ENCODE measurements around the gene GGCX. TPM values are rescaled to one million over a fixed set of nuclear protein-coding genes. Genes with fewer than 3 reads are reported as not detected.
A peak's percentile ranks its signal among the peaks of the same experiment; 100 is the strongest.

Gene GGCX
- total RNA-seq, 1 experiment from 2014 or later = 60.5 TPM

DNA sequence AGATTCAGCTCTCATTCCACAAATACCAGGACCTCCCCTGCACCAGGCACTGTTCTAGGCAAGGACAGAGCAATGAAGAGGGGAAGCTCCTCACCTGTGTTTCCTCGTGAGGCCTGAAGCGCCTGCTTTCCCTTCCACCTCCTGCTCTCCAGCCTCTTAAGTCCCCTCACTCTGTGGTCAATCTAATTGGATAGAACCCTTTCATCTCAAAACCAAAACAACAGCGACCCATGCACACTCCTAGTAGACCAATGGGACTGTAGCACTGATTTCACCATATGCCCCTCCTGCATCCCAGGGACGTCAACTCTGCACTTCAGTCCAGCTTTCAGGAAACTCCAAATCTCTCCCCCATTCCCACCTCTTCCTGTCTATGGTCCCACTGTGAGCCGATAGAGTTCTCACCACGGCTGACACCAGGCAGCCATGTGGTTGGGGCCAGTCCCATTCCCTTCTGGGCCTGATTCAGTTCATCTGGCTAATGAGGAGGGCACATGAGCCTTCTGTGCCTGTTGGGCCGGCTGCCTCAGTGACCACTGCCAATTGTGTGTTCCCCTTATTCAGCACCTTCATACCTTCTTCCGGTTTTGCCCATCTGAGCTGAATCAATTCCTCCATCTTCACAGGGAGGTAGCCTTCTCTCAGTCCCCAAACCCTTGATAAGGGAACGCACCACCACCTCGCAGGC is 55.6 kb downstream of the GGCX start:
- no peak for TF ChIP-seq EZH2 (IDR thresholded peaks at IDR 0.05; ENCODE audit: borderline replicate concordance, low read depth, low read length, poor library complexity, severe bottlenecking)
- TF ChIP-seq, protein P1, sequence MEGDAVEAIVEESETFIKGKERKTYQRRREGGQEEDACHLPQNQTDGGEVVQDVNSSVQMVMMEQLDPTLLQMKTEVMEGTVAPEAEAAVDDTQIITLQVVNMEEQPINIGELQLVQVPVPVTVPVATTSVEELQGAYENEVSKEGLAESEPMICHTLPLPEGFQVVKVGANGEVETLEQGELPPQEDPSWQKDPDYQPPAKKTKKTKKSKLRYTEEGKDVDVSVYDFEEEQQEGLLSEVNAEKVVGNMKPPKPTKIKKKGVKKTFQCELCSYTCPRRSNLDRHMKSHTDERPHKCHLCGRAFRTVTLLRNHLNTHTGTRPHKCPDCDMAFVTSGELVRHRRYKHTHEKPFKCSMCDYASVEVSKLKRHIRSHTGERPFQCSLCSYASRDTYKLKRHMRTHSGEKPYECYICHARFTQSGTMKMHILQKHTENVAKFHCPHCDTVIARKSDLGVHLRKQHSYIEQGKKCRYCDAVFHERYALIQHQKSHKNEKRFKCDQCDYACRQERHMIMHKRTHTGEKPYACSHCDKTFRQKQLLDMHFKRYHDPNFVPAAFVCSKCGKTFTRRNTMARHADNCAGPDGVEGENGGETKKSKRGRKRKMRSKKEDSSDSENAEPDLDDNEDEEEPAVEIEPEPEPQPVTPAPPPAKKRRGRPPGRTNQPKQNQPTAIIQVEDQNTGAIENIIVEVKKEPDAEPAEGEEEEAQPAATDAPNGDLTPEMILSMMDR (conservative IDR thresholded peaks at IDR 0.05; ENCODE audit: low read depth, low read length) = no peak
- no peaks in the 10 kb centered on the region for H3K9me3 ChIP-seq (ENCODE audit: low read depth, low read length, poor library complexity, severe bottlenecking)
- H3K27ac ChIP-seq (ENCODE audit: low read depth, low read length, poor library complexity, severe bottlenecking) = no peak overlapping the region
- no TSS peak for BruUV-seq (replicated peaks)
- CTCF ChIA-PET = no interaction called here
- H3K4me1 ChIP-seq (ENCODE audit: insufficient read depth, low read length, poor library complexity, severe bottlenecking) = peaks cover 6% of the 10 kb centered on the region
- DNase-seq (ENCODE audit: low spot score) = no peak
- POLR2A ChIA-PET (ENCODE audit: low non-redundant PET) = no interaction called here
- H3K27me3 ChIP-seq (replicated peaks; ENCODE audit: insufficient read depth, low read depth, low read length, poor library complexity) = no peaks in the 10 kb centered on the region
- intact Hi-C loops (cut with micrococcal nuclease; ENCODE audit: unreplicated experiment) = no loop called here
- H3K4me3 ChIP-seq (ENCODE audit: low read depth, low read length, poor library complexity, severe bottlenecking) = no peak overlapping the region
- no peaks in the 10 kb centered on the region for H3K36me3 ChIP-seq (ENCODE audit: insufficient read depth, low read length, poor library complexity, severe bottlenecking)

DNA sequence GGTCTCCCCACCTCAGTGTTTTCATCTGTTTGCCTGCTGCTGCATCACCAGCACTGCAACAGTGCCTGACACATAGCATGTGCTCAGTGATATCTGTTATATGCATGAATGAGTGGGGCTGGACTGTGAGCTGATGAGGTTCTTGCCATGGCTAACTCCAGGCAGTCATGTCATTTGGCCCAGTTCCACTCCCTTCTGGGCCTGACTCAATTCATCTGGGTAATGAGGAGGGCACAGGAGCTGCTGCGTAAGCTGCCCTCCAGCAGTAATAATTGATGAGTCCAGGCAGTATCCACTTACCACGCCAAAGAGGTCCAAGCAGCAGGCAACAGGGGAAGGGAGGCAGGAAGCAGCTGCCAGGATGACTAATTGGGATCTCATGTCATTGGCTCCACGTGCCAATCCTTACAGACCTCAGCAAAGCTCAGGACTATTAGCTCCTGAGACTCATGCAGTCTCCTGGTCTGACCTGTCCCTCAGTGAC is 56.5 kb downstream of the GGCX start:
- Histone ChIP-seq H3K4me1 (ENCODE audit: insufficient read depth, low read length, poor library complexity, severe bottlenecking) (peaks cover 6% of the 10 kb centered on the region), H3K27me3 (replicated peaks; ENCODE audit: insufficient read depth, low read depth, low read length, poor library complexity) (no peaks in the 10 kb centered on the region), H3K4me3 (ENCODE audit: low read depth, low read length, poor library complexity, severe bottlenecking) (no peak overlapping the region), H3K36me3 (ENCODE audit: insufficient read depth, low read length, poor library complexity, severe bottlenecking) (no peaks in the 10 kb centered on the region), H3K27ac (ENCODE audit: low read depth, low read length, poor library complexity, severe bottlenecking) (no peak overlapping the region), H3K9me3 (ENCODE audit: low read depth, low read length, poor library complexity, severe bottlenecking) (no peaks in the 10 kb centered on the region)
- intact Hi-C loops (cut with micrococcal nuclease; ENCODE audit: unreplicated experiment) = no loop called here
- BruUV-seq (replicated peaks) = no TSS peak
- CTCF ChIA-PET = no interaction called here
- DNase-seq (ENCODE audit: low spot score) = peak; percentile 71
- no peak for TF ChIP-seq EZH2 (IDR thresholded peaks at IDR 0.05; ENCODE audit: borderline replicate concordance, low read depth, low read length, poor library complexity, severe bottlenecking)
- TF ChIP-seq, protein P1 (conservative IDR thresholded peaks at IDR 0.05; ENCODE audit: low read depth, low read length) = no peak
- POLR2A ChIA-PET (ENCODE audit: low non-redundant PET) = no interaction called here

DNA sequence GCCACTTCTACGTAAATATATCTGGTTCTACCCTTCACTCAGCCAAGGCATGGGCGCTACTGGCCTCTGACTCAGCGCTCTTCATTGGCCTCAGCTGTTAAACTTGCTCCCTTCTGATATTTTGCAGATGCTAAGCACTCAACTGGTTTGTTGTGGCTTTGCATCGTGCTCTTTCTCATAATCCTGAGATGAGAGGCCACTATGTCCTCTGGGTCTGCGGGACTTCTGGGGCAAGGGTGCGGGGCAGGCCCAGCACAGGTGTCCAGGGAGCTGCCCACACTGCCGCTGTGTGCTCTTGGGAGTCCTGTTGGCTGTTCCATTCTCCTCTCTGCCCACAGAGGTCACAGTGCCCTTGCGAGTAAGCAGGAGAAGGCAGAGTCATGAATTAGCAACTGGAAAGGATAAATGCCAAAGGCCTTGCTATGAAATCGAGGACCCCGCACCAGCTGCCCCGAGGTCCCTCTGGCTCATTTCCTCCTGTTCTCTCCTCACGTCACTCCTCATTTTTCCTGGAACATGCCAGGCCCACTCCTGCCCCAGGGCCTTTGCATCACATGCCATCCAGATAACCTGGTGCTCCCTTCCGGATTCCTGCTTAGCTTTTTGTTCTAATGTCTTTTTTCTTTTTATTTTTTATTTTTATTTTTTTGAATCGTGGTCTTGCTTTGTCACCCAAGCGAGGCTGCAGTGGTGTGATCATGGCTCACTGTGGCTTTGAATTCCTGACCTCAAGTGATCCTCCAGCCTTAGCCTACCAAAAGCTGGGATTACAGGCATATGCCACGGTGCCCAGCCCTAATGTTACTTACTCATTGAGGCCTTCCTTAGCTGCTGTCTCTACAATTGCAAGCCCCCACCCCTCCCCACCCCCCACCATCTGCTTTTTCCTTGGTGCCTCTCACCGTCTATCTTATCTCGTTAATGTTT is 57.2 kb downstream of the GGCX start:
- Histone ChIP-seq H3K4me3 (ENCODE audit: low read depth, low read length, poor library complexity, severe bottlenecking) (no peak overlapping the region), H3K36me3 (ENCODE audit: insufficient read depth, low read length, poor library complexity, severe bottlenecking) (no peaks in the 10 kb centered on the region), H3K9me3 (ENCODE audit: low read depth, low read length, poor library complexity, severe bottlenecking) (no peaks in the 10 kb centered on the region), H3K4me1 (ENCODE audit: insufficient read depth, low read length, poor library complexity, severe bottlenecking) (peaks cover 9% of the 10 kb centered on the region), H3K27ac (ENCODE audit: low read depth, low read length, poor library complexity, severe bottlenecking) (no peak overlapping the region), H3K27me3 (replicated peaks; ENCODE audit: insufficient read depth, low read depth, low read length, poor library complexity) (no peaks in the 10 kb centered on the region)
- intact Hi-C loops (cut with micrococcal nuclease; ENCODE audit: unreplicated experiment) = no loop called here
- DNase-seq (ENCODE audit: low spot score) = no peak
- ChIA-PET POLR2A (ENCODE audit: low non-redundant PET) (no interaction called here), CTCF (no interaction called here)
- TF ChIP-seq EZH2 (IDR thresholded peaks at IDR 0.05; ENCODE audit: borderline replicate concordance, low read depth, low read length, poor library complexity, severe bottlenecking) = no peak
- TF ChIP-seq, protein P1 (conservative IDR thresholded peaks at IDR 0.05; ENCODE audit: low read depth, low read length) = no peak
- BruUV-seq (replicated peaks) = no TSS peak
